ENCODE results near the gene P2RX6.

GRCh38 chr22:20979940-20980453 lies 35.0 kb upstream of the P2RX6 start:
- TF ChIP-seq POLR2A (IDR thresholded peaks at IDR 0.05) (no peak), CTCF (IDR thresholded peaks at IDR 0.05) (no peak)

Data from right lobe of liver (tissue), 4 donors.